ENCODE data around the gene CAMK2N1.
"Not testable (repeated sequence)": the region's sequence is repeated elsewhere in the genome, so short reads cannot be mapped to it uniquely, and the experiment has no call there.

The CAMK2N1 gene

DNA sequence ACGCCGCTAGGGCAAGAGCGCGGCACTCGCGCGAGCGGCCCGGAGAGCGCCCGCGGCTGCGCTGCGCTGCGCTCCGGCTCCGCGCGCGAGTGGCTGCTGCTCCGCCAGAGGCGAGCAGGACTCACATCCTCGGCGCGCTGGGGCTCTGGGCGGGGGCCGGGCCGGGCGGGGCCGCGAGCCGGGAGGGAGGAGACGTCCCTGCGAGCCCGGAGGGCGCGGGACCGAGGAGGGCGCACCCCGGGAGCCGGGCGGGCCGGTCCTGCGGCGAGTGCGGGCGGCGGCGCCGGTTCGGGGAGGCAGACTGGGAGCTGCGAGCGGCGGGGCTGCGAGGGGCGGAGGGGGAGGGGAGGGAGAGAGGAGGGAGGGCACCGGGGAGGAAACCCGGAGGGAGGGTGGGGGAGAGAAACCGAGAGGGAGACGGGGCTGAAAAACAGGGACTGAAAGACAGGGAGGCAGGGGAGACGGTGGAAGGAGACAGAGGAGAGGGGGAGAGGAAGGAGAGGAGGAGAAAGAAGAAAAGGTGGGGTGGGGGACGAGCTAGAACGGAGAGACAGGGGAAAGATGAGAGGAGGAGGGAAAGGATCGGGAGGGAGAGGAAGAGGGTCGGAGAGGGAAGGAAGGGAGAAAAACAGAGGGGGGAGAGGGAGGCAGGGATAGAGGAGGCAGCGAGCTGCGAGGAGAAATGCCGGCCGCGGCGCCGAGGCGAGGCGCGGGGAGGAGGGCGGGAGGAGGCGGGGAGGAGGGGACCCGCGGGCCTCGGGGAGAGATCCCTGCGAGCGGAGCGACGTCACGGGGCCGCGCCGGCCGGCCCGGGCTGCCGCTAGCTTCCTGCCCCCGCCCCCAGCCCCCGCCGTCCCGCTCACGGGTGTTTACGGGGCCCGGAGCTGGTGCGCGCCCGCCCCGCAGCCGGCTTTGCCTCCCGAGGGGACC is at the start of gene CAMK2N1:
TSS of gene CAMK2N1 (minus strand) at position 684 of the 930 bp plus-strand sequence. CDS start 831 bp downstream, outside the sequence.
- DNase-seq, result no peak

DNA sequence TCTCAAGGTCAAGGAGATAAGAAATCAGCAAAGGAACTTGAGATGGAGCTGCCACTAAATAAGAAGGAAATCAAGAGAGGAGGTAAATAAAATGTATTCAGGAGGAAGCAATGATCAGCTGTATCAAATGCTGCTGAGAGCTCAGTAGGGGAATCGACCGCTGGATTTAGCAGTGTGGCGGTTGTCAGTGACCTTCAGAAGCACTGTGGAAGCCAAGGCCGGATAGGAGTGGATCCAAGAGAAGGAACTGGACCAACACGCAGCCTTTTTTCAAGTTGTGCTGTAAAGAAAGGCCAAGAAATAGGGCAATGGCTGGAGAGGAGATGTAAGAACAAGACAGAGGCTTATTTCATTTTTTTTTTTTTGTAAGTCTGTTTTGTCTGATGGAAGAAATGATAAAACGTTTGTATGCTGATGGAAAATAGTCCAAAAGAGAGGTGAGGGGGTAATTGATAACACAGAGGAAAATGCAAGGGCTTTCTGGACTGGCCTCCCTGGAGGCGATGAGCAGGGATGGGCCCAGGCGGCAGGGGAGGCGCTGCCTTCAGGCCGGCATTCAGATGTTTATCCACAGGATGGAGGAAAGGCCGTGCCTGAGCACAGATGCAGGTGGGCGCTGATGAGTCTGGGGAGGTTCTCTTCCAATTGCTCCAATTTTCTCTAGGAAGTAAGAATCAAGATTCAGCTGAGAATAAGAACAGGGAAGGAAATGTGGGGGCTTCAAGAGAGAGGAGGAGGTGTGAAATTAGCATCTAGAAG is 48.8 kb upstream of the CAMK2N1 start:
- no peak for DNase-seq

DNA sequence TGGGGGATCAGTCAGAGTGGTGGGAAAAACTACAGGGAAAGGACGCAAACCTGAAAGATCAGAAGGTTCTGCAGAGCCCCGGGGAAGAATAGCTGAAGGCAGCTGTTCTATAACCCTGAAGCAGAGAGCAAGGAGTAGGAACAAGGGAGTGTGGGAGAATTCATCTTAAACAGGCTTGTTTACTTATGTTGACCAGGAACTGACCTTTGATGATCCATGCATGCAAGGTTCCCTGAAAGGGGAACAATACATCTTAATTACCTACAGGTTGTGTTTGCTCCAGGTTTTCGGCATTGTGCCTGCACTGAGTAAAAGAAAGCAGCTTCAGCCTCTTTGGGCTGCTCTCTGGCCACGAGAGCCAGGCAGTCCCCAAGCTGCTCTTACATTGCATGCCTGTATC is 47.6 kb upstream of the CAMK2N1 start:
- DNase-seq, result no peak

DNA sequence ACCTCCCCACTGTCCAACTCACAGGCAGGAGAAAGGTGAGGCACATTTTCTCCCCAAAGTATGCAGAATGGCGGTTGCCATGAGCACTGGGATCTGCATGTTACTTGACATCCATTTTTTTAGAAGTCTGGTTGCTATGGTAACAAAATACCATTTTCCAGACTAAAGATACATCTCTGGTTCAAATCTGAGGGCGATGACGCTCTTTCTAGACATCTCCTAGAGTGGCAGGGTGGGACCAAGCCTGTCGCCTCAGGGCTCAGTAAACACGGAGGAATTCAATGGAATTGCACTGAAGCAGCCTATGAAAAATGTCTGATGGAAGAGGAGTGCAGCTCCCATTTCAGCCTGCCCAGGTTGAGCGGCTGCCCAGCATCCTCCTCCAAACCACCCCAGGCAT is 44.9 kb upstream of the CAMK2N1 start:
- no peak for DNase-seq

DNA sequence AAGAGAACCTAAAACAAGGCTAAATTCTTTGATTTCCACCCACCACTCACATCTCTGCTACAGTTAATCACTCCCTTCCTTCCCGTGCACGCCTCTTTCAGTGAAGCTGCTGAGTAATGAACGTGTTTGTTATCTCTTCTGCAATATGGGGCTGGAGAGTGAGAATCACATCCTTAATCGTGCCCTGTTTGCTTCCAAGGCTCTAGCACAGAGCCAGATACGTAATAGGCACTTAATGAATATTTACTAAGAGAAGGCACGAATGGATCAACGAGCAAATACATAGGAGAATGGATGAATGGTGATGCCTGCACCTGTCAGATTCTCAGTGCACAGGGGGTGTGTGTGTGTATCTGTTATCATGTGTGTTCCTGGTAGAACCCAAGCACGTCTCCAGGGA is 44.3 kb upstream of the CAMK2N1 start:
- DNase-seq, result no peak

DNA sequence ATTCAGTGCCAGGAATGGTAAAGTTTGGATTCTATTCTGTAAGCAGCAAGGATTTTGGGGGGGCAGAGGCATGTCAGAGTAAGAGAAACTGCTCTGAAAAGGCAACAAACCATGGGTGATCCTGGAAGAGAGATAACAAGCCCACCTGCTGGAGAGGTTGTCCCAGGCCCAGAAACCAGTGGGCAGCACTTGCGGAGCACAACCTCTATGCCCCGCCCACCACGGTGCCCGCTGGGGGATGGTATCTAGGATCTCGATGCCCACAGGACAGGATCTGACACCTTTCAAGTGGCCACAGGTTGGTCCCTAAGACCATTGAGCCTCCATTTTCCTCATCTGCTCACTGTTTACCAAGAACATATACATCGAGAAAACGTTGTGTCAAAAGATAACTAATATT is 42.2 kb upstream of the CAMK2N1 start:
- no peak for DNase-seq

DNA sequence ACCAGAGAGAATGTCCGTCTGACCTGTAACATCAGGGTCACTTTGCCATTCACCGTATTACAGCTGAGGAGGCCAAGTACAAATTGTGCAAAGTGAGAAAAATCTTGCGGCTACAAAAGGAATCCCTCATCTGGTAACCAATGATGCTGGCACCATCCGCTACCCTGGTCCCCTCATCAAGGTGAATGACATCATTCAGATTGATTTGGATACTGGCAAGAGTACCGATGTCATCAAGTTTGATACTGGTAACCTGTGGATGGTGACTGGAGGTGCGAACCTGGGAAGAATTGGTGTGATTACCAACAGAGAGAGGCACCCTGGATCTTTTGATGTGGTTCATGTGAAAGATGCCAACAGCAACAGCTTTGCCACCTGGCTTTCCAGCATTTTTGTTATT is 40.3 kb upstream of the CAMK2N1 start:
- no peak for DNase-seq

DNA sequence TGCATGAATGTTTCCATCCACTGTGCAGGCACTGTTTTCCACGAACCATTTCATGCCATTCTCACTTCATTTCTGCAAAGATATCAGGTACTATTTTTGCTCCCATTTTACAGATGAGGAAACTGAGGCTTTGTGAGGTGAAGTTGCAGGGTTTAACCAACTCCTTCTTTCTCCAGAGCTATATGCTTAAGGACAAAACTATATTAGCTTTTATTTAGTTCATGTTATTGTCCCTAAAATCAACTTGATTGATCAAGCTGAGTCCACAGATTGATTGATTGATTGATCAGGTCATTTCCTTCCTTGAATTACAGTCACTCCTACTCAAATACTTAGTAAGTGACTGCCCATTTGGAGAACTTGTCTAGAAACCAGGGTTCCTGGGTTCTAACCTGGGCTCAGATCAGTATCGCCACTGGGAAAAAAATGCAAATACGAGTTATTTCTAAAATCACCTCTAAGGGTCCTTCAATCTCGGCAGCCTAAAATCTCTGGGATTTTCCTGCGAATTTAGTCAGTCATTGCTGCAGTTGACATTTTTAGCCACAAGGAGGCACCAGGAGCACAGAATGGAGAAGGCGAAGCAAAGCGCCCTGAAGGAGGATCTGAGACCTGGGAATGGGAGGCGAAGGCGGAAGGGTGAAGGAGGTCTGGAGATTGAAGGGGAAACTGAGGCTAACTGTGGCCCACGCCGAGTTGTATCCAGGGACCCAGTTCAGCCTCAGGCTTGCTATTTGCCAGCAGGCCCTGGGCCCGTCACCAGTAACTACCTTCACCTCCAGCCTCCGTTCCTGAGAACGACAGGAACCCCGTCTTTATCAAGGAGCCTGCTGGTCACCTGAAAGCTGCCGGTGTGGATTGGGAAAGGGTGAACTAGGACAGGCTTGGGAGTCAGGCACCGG is 36.2 kb upstream of the CAMK2N1 start:
- DNase-seq, result no peak

DNA sequence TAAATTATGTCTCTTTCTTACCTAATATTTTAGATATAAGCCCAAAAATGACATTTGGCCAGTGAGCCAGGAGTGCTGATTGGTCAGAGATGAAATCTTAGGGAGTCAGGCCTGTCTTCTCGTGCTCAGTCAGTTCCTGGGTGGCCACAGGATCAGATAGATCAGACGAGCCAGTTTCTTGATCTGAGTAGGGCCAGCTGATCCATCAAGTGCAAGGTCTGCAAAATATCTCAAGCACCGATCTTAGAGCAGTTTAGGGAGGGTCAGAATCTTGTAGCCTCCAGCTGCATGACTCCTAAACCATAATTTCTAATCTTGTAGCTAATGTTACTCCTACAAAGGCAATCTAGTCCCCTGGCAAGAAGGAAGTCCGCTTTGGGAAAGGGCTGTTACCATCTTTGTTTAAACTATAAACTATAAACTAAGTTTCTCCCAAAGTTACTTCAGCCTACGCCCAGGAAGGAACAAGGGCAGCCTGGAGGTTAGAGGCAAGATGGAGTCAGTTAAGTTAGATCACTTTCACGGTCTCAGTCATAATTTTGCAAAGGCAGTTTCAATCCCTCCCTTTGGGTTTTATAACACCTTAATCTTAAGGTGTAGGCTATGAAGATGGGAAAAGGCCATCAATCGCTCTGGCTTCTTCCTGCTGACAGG is 33.7 kb upstream of the CAMK2N1 start:
- DNase-seq, result not testable (repeated sequence)

DNA sequence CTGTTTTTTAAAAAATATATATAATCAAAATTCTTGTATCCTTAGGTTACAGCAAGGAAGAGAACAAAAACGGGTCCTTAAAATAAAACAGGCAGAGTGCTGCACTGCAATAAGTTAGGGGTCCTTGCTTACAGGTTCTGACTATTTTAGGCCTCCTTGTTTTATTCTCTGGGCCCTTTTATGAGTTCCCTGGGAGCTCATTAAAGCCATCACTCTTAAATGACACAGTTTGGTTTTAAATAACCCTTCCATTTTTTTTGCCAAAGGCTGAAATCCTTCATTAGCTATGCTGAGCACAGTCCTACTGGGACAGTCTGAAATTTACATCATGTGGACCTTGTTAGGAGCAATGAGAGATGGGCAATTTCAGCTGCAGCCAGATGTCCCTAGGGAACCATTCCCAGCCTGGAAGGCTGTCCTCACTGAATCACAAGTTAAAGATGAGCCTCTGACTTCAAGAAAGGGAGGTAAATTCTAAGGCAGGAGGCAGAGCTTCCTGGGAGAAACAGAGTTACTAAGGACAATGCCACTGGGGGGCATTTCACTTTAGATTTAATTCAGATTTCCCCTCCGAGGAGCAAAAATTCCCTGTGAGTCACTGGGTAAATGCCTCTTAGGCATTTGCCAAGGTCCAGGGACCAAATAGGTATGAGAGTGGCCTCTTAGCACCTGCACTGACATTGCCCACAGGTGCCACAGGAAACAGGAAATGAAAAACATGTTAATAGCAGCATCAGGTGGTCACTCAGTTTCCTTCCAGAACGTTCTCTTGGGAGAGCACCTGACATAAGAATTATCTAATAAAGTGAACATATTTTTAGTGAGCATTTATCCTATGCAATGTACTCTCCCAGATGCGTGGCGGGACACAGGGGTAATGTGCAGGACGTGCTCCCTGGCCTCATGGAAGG is 25.8 kb upstream of the CAMK2N1 start:
- DNase-seq, result no peak

DNA sequence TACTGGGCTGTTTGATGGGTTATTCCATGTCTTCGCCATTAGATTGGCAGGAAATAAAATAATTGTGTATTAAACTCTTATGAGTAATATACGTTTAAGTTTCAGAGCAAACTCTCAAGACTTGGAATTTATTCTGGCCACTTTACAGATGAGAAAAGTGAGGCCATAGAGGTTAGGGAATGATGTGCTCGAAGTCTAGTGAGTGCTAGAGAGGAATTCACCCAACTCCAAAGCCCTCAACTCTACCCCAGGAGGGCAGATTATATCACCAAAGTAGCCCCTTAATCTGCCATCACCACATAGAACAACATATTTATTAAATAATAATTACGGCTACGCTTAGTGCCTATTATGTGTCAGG is 22.4 kb upstream of the CAMK2N1 start:
- DNase-seq, result no peak

DNA sequence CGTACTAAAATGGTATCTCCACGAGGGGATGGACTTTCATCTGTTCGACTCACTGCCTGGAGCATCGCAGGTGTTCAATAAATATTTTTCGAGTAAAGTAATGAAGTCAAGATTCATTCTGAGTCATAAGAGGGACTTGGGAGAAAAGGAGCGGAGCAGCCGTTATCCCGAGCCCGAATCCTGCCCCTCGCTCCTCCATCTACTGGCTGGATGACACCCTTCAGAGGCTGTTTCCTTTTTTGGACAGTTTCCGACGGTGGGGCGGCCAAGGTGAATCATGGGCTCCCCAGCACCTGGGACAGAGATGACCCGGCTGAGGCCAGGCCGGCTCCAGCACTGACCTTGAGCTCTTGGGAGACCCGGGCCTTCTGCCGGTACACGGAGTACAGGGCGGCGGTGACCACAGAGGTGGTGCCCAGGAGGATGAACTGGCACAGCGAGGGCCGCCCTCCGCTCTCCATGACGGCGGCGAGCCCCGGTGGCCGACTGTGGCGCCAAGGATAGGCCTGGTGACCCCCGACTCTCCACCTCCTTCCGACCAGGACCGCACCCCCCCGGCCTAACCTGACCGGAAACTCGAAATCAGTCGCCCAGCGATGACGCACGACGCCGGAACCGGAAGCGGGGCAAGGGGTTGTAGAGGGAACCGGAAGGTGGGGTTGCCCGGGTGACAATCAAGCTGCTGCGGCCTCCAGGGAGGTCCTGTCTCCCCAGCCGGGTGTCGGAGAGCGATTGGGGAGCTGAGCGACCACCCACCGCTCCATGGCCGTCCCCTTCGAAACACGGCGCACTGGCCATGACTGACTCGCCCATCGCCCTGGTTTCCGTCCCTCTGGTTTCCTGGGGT is 21.8 kb upstream of the CAMK2N1 start, which contains the start of gene MUL1:
TSS of gene MUL1 (minus strand) at position 588 of the 847 bp plus-strand sequence. CDS start at position 461, 127 bp downstream.
- peak; percentile 54 for DNase-seq

DNA sequence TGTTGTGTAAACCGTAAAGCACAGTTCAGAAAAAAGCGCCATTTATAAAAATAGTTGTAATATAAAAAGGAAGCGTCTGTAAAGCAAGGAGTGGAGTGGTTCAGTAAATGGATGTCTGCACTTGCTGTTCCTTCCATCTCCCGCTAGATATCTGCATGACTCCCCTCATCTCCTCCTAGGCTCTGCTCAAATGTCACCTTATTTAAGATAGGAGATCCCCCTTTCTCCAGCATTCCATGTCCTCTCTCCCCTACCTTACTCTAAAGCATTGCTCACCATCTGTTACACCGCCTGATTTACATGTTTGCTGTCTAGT is 21.2 kb upstream of the CAMK2N1 start:
- DNase-seq, result no peak

DNA sequence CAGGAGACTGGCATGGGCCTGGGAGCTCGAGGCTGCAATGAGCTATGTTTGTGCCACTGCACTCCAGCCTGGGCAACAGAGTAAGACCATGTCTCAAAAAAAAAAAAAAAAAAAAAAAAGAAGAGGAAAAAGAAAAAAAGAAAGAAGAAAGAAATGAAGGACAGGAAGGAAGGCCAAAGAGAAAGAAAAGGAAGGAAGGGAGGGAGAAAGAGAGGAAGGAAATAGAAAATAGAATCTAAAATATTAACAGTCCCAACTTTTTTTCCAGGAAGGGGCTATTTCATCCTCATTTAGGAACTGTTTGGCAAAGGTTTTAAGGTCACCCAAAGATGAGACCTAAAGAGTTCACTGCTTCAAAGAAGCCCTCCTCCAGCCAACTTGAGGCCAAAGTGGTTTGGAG is 19.5 kb upstream of the CAMK2N1 start:
- no peak for DNase-seq

DNA sequence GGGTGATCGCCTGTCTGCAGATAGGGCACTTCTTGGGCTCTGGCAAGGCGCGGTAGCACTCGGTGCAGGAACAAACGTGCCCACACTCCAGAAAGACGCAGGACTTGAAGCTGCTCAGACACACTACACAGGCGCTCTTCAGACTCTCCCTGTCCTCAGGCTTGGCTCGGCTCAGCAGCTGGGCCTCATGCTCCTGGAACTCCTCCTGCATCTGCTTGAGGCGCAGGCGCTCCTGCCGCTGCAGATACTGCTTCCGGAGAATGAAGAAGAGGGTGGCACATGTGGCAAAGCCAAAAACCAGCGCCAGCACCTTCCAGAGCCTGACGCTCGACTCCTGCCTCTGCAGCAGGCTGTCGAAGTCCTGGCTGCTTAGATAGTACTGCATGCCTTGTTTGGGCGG is 14.7 kb upstream of the CAMK2N1 start:
- no peak for DNase-seq

DNA sequence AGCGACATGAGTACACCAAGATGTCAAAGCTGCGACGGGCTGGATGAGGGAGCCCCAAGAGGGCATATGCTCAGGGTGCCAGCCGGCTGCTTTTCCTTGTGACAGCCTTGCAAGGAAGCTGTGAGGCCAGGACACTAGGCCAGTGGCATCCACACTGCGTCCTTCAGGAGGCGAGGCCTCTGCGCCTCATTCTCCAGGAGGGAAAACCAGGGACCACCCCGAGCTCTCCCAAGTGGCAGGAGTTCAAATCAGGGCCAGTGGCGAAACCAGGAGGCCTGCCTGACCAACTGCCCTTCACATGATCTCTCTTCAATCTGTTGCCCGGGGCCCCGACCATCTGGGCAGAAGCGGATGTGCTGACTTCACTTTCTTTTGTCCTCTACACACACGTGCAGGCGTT is 13.7 kb upstream of the CAMK2N1 start:
- DNase-seq, result no peak

DNA sequence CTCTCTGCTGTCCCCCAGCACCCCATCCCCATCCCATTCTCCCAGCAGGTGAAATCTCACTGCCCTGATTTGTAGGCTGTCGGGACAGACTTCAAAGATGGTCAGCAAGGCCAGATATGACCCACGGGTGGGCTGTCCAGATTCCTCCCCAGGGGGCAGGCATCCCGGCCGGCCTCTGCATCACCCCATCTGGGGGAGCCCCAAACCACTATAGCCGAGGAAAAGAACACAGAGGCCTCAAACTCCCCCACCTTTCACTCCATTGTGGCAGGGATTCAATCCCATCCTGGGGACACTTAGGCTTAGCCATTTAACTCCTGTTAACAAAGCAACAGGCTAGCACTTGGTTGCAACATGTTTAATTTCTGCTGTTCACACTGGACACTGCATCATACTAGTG is 13.1 kb upstream of the CAMK2N1 start:
- no peak for DNase-seq

DNA sequence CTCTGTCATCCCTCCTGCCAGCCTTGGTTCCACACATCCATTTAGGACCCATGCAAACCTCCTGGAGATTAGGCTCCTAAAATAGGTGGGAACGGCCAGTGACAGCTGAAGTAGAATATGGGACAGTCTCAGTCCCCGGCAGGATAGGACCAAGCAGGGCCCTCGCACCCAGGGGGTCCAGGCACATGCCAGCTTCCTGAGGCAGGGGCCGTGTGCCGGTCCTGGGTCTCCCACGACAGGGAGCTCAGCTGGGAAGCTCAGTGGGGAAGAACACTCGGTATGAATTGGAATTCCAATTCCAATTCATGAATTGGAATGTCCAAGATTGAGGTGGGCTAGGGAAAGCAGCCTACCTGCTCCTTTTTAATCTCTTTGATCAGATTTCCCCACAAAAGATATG is 12.1 kb upstream of the CAMK2N1 start:
- no peak for DNase-seq

DNA sequence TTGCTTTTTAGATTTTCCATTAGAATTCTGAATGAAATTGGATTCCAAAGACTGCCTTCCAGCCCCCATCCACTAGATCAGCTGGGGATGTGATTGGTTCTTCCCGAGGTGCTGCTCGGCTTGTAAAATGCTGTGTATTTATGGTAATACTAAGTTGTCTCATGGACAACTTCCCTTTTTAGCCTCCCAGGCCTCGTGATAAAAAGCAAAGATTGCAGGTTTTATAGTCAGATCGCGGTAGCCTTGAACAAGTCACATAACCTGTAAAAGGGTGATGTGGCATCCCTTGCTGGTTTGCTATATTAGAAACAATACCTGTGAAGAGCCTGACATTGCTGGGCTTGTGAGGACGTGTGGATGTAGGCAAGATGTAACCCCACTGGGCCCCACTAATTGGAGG is 11.5 kb upstream of the CAMK2N1 start:
- no peak for DNase-seq

DNA sequence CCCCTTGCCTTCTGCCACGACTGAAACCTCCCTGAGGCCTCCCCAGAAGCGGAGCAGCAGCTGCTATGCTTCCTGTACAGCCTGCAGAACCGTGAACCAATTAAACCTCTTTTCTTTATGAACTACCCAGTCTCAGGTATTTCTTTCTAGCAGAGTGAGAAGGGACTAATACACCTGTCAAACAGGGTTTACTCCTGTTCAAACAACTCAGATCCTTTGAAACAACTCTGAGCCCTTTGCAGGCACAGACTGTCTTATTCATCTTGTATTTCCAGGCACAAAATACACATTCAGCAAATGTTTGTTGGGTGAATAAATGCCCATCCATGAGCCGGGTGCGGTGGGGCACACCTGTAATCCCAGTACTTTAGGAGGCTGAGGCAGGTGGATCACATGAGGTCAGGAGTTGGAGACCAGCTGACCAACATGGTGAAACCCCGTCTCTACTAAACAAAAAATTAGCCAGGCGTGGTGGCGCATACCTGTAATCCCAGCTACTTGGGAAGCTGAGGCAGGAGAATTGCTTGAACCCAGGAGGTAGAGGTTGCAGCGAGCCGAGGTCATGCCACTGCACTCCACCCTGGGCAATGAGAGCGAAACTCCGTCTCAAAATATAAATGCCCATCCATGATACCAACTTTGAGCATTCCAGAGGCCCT is 10.8 kb upstream of the CAMK2N1 start:
- DNase-seq, result not testable (repeated sequence)

Measured in NCI-H1417 treated with DMSO at 0.1 percent for 48 hours (cell line).